ENCODE data around the gene WDR44. TPM values are rescaled to one million over a fixed set of nuclear protein-coding genes. Genes with fewer than 3 reads are reported as not detected.

Gene WDR44
- total RNA-seq, 1 experiment from 2014 or later, result 22.3 TPM

GRCh38 chrX:118392716-118393115 is 46.8 kb downstream of the WDR44 start:
- ATAC-seq, result no peak
- no peak for DNase-seq (ENCODE audit: low read depth, low spot score)
- intact Hi-C loops (cut with micrococcal nuclease; ENCODE audit: unreplicated experiment) (no loop called here), in situ Hi-C loops (cut with HindIII; ENCODE audit: low pct_unique_long_range_greater_than_20kb, low sequenced_read_pairs) (no loop called here)
- Histone ChIP-seq H3K36me3 (ENCODE audit: control insufficient read depth, insufficient read depth, low read length) (peaks cover 4% of the 10 kb centered on the region; the same call in 1 of the 2 replicates), H3K27ac (ENCODE audit: low read length) (no peak overlapping the region), H3K9me3 (ENCODE audit: control insufficient read depth, insufficient read depth, low read depth, low read length) (no peaks in the 10 kb centered on the region), H3K4me3 (ENCODE audit: low read depth in 2 of 2, low read length in 2 of 2) (no peak overlapping the region), H3K4me1 (ENCODE audit: control insufficient read depth, insufficient read depth, low read length) (no peaks in the 10 kb centered on the region), H3K27me3 (ENCODE audit: control insufficient read depth, insufficient read depth, low read length) (no peaks in the 10 kb centered on the region)
- POLR2A ChIA-PET, result no interaction called here
- TF ChIP-seq CTCF (IDR thresholded peaks at IDR 0.05), result no peak
- no peak for TF ChIP-seq POLR2AphosphoS5 (IDR thresholded peaks at IDR 0.05; ENCODE audit: low read depth, low read length)
- no peak for TF ChIP-seq TCF7L2 (IDR thresholded peaks at IDR 0.05; ENCODE audit: low read depth, low read length)
- no TSS peak for BruUV-seq (replicated peaks)
- CTCF ChIA-PET, result no interaction called here

GRCh38 chrX:118396113-118396512 is 50.2 kb downstream of the WDR44 start:
- no peaks in the 10 kb centered on the region for H3K4me1 ChIP-seq (ENCODE audit: control insufficient read depth, insufficient read depth, low read length)
- no peaks in the 10 kb centered on the region for H3K9me3 ChIP-seq (ENCODE audit: control insufficient read depth, insufficient read depth, low read depth, low read length)
- POLR2A ChIA-PET, result no interaction called here
- CTCF ChIA-PET, result no interaction called here
- in situ Hi-C loops (cut with HindIII; ENCODE audit: low pct_unique_long_range_greater_than_20kb, low sequenced_read_pairs) (no loop called here), intact Hi-C loops (cut with micrococcal nuclease; ENCODE audit: unreplicated experiment) (no loop called here)
- H3K4me3 ChIP-seq (ENCODE audit: low read depth in 2 of 2, low read length in 2 of 2), result no peak overlapping the region
- no peaks in the 10 kb centered on the region for H3K27me3 ChIP-seq (ENCODE audit: control insufficient read depth, insufficient read depth, low read length)
- BruUV-seq (replicated peaks), result no TSS peak
- no peak for TF ChIP-seq TCF7L2 (IDR thresholded peaks at IDR 0.05; ENCODE audit: low read depth, low read length)
- peaks cover 10% of the 10 kb centered on the region for H3K36me3 ChIP-seq (ENCODE audit: control insufficient read depth, insufficient read depth, low read length)
- DNase-seq (ENCODE audit: low read depth, low spot score) (no peak), ATAC-seq (no peak)
- H3K27ac ChIP-seq (ENCODE audit: low read length), result no peak overlapping the region

GRCh38 chrX:118418811-118419251 is 72.9 kb downstream of the WDR44 start:
- Histone ChIP-seq H3K4me3 (ENCODE audit: low read depth in 2 of 2, low read length in 2 of 2) (no peak overlapping the region), H3K4me1 (ENCODE audit: control insufficient read depth, insufficient read depth, low read length) (no peaks in the 10 kb centered on the region), H3K36me3 (ENCODE audit: control insufficient read depth, insufficient read depth, low read length) (no peaks in the 10 kb centered on the region), H3K27me3 (ENCODE audit: control insufficient read depth, insufficient read depth, low read length) (no peaks in the 10 kb centered on the region), H3K27ac (ENCODE audit: low read length) (no peak overlapping the region), H3K9me3 (ENCODE audit: control insufficient read depth, insufficient read depth, low read depth, low read length) (no peaks in the 10 kb centered on the region)
- intact Hi-C loops (cut with micrococcal nuclease; ENCODE audit: unreplicated experiment), result no loop called here
- no TSS peak for BruUV-seq (replicated peaks)
- no peak for DNase-seq (ENCODE audit: low read depth, low spot score)
- CTCF ChIA-PET, result no interaction called here
- POLR2A ChIA-PET, result no interaction called here
- ATAC-seq, result no peak
- in situ Hi-C loops (cut with HindIII; ENCODE audit: low pct_unique_long_range_greater_than_20kb, low sequenced_read_pairs), result no loop called here
- TF ChIP-seq TCF7L2 (IDR thresholded peaks at IDR 0.05; ENCODE audit: low read depth, low read length), result no peak
- no peak for TF ChIP-seq SIN3A (IDR thresholded peaks at IDR 0.05; ENCODE audit: borderline replicate concordance, insufficient read depth, low read depth, low read length)
- no peak for TF ChIP-seq REST (IDR thresholded peaks at IDR 0.05; ENCODE audit: insufficient read depth in 1 of 2, low read depth in 2 of 2, low read length in 1 of 2)
- TF ChIP-seq POLR2AphosphoS5 (IDR thresholded peaks at IDR 0.05; ENCODE audit: low read depth, low read length), result no peak
